Endodermal cell (in vitro differentiated cells): ENCODE data around the gene IGF2R. TPM values are rescaled to one million over a fixed set of nuclear protein-coding genes. Genes with fewer than 3 reads are reported as not detected.
A peak's percentile ranks its signal among the peaks of the same experiment; 100 is the strongest.

ENCODE experiments used
- DNase-seq: peaks from one replicate; pipeline ENCODE4 v3.0.0-alpha.2; 2017
- H3K27ac ChIP-seq: 2 replicates; pipeline ENCODE4 v1.5.1; 2013; ENCODE audit warnings: mild to moderate bottlenecking, low read depth, low read length, moderate library complexity
- H3K27me3 ChIP-seq: 2 replicates; pipeline ENCODE4 v1.6.1; 2013; ENCODE audit warnings: mild to moderate bottlenecking, low read length, moderate library complexity; ENCODE audit not compliant: insufficient read depth, control insufficient read depth, poor library complexity, severe bottlenecking
- H3K36me3 ChIP-seq: 2 replicates; pipeline ENCODE4 v1.7.0; 2013; ENCODE audit warnings: mild to moderate bottlenecking, low read length, moderate library complexity; ENCODE audit not compliant: control insufficient read depth, insufficient read depth
- H3K4me1 ChIP-seq: one replicate; pipeline ENCODE4 v1.7.0; 2013; ENCODE audit warnings: low read length; ENCODE audit not compliant: control insufficient read depth, insufficient read depth
- H3K4me3 ChIP-seq: 2 replicates; pipeline ENCODE4 v1.5.1; 2013; ENCODE audit warnings: mild to moderate bottlenecking, low read length, moderate library complexity
- H3K9ac ChIP-seq: 2 replicates; pipeline ENCODE4 v1.6.1; 2013; ENCODE audit warnings: mild to moderate bottlenecking, low read length, moderate library complexity; ENCODE audit not compliant: poor library complexity, severe bottlenecking; ENCODE audit errors: extremely low read depth
- H3K9me3 ChIP-seq: 2 replicates; pipeline ENCODE4 v1.6.1; 2013; ENCODE audit warnings: mild to moderate bottlenecking, low read length, moderate library complexity; ENCODE audit not compliant: control insufficient read depth
- H3K27ac Mint-ChIP-seq: 2 replicates; pipeline ENCODE4 v1.8.0; 2020; ENCODE audit warnings: mixed read lengths
- H3K27me3 Mint-ChIP-seq: 2 replicates; pipeline ENCODE4 v1.8.0; 2021; ENCODE audit warnings: mild to moderate bottlenecking, mixed read lengths; ENCODE audit not compliant: insufficient read depth
- H3K36me3 Mint-ChIP-seq: 2 replicates; pipeline ENCODE4 v1.8.0; 2020; ENCODE audit warnings: low read depth, mixed read lengths
- H3K4me1 Mint-ChIP-seq: 2 replicates; pipeline ENCODE4 v1.8.0; 2020; ENCODE audit warnings: mixed read lengths
- H3K4me3 Mint-ChIP-seq: 2 replicates; pipeline ENCODE4 v1.8.0; 2020; ENCODE audit warnings: mild to moderate bottlenecking, moderate library complexity, mixed read lengths
- H3K9me3 Mint-ChIP-seq: 2 replicates; pipeline ENCODE4 v1.8.0; 2020; ENCODE audit warnings: mild to moderate bottlenecking, mixed read lengths
- WGBS, 2 experiments: methylation state at CpG; one replicate each; pipeline versions ENCODE4 v1.1.5 to v1.1.7; 2013; ENCODE audit warnings: missing lambda C conversion rate in 2 of 2, mixed read lengths in 1 of 2; ENCODE audit not compliant: insufficient coverage in 1 of 2, insufficient read length in 1 of 2; 5-methylcytosine and 5-hydroxymethylcytosine counted together
- total RNA-seq, 2 donors: library from RNA; stranded (reverse); fragmentation: NEBNext Ultra II Directional in 1 of 2; extraction: Animal tissue kit (Norgen Biotek cat#: 25700) in 1 of 2; gene quantifications; 2 replicates in 1 of 2; 3 replicates in 1 of 2; pipeline ENCODE4 v1.2.1, GENCODE V29; 2021
- TF ChIP-seq, protein P1 (sequence below): fragments of 200-600 bp; sonication (generic); conservative IDR thresholded peaks from 2 replicates; pipeline ENCODE4 v1.5.0; 2021; ENCODE audit warnings: antibody characterized with exemption, mild to moderate bottlenecking

The IGF2R gene
- total RNA-seq, 2 donors from 2014 or later = 103 to 130 TPM

DNA sequence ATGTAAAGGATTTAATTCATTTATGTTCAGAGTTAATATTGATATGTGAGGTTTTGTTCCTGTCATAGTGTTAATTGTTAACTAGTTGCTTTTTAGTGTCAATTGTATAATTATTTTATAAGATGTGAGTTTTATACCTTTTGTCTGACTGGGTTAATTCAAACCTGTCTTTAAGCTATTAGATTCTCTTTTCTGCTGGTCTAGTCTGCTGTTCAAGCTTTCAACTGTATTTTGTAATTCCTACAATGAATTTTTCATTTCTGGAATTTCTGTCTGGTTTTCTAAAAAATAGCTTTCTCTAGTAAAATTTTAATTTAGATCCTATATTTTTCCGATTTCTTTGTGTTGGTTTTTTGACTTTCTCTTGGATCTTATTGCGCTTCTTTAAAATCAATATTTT is 26.5 kb downstream of the IGF2R start:
- H3K36me3 Mint-ChIP-seq = peaks cover 36% of the 10 kb centered on the region
- H3K4me3 Mint-ChIP-seq = no peak overlapping the region
- H3K9me3 Mint-ChIP-seq = no peaks in the 10 kb centered on the region
- H3K27ac Mint-ChIP-seq = no peak overlapping the region
- Histone ChIP-seq H3K4me1 (peaks cover 5% of the 10 kb centered on the region), H3K27me3 (no peaks in the 10 kb centered on the region), H3K27ac (no peak overlapping the region), H3K9me3 (no peaks in the 10 kb centered on the region), H3K9ac (no peak overlapping the region), H3K4me3 (no peak overlapping the region), H3K36me3 (peaks cover 46% of the 10 kb centered on the region)
- no peak for DNase-seq
- TF ChIP-seq, protein P1, sequence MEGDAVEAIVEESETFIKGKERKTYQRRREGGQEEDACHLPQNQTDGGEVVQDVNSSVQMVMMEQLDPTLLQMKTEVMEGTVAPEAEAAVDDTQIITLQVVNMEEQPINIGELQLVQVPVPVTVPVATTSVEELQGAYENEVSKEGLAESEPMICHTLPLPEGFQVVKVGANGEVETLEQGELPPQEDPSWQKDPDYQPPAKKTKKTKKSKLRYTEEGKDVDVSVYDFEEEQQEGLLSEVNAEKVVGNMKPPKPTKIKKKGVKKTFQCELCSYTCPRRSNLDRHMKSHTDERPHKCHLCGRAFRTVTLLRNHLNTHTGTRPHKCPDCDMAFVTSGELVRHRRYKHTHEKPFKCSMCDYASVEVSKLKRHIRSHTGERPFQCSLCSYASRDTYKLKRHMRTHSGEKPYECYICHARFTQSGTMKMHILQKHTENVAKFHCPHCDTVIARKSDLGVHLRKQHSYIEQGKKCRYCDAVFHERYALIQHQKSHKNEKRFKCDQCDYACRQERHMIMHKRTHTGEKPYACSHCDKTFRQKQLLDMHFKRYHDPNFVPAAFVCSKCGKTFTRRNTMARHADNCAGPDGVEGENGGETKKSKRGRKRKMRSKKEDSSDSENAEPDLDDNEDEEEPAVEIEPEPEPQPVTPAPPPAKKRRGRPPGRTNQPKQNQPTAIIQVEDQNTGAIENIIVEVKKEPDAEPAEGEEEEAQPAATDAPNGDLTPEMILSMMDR = no peak
- WGBS, 2 experiments = 94% methylated on average over 2 of the region's 2 CpGs; no CpG with 5 or more reads in 1 of the 2 experiments
- H3K27me3 Mint-ChIP-seq = no peaks in the 10 kb centered on the region
- peaks cover 34% of the 10 kb centered on the region for H3K4me1 Mint-ChIP-seq

DNA sequence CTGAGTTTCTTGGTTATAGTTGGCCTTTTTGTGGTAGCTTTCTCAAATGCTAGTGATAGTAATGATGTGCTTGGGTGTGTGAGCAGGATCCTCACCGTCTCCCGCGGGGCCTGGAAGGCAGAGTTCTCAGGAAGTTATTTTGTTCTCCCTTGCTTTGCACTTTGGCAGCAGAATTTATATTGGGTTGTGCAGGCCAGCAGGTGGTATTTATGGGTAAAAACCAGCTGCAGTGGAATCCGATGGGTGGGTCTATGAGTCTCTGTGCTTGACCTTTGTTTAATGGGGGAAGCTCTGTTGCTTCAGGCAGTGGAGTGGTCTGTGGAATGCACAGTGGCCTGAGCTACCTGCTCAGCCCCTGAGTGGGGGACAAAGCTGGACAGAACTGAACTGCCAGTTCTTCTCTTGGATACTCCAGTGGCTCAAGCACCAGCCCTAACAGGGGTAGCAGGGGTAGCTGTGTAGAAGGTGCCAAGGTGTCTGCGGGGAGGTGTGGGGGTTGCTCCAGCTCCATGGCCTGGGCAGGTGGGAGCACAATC is 27.3 kb downstream of the IGF2R start:
- Histone ChIP-seq H3K27ac (no peak overlapping the region), H3K27me3 (no peaks in the 10 kb centered on the region), H3K36me3 (peaks cover 44% of the 10 kb centered on the region), H3K4me3 (no peak overlapping the region), H3K9me3 (no peaks in the 10 kb centered on the region), H3K4me1 (peaks cover 5% of the 10 kb centered on the region), H3K9ac (no peak overlapping the region)
- peaks cover 34% of the 10 kb centered on the region for H3K4me1 Mint-ChIP-seq
- 80 to 95% methylated on average over 1 to 5 of the region's 5 CpGs for WGBS, 2 experiments
- DNase-seq = no peak
- peaks cover 37% of the 10 kb centered on the region for H3K36me3 Mint-ChIP-seq
- H3K4me3 Mint-ChIP-seq = no peak overlapping the region
- TF ChIP-seq, protein P1 = no peak
- peak overlapping the region; percentile 26 for H3K27ac Mint-ChIP-seq
- H3K27me3 Mint-ChIP-seq = no peaks in the 10 kb centered on the region
- no peaks in the 10 kb centered on the region for H3K9me3 Mint-ChIP-seq

DNA sequence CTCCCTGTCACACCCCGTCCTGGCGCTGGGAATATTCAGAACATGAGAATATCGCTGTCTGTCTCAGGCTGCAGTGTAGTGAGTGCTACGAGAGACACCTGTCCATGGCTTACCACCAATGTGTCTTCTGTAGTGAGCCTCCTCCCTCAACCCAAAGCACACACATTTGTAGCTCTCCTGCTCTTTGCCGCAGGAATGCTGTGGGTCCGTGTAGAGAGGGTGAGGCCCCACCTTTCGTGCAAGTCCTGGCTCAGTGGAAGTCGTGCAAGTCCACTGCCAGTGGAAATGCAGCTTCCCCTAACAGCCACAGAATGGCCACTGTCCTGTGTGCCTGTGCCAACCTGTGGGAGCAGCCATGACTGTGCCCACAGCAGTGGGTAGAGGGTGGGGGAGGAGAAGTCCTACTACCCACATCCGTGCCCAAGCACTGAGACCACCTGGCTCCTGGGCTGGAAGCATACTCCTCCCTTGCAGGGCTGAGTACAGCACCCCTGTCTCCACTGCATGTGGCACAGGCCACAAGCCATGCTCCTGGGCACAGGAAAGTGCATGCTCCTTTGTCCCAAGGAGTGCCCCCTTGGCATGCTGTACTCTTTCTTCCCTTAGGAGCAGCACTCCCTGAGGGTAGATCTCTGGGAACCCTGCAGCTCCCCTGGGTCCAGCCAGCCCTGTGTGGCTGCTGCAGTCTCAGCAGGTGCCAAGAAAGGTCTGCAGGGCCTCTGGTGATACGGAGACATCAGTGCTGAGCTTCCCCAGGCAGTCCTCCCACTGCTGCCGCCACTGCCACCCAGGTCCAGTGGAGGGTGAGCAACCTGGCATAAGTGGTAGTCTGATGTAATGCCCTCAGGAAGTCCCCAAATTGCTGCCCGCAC is 28.0 kb downstream of the IGF2R start:
- peaks cover 32% of the 10 kb centered on the region for H3K36me3 Mint-ChIP-seq

More for the DNA sequence above, 28.0 kb downstream of the IGF2R start:
- Histone ChIP-seq H3K27ac (peak overlapping the region; percentile 40), H3K36me3 (peaks cover 41% of the 10 kb centered on the region), H3K9me3 (no peaks in the 10 kb centered on the region), H3K4me1 (peaks cover 5% of the 10 kb centered on the region), H3K9ac (no peak overlapping the region), H3K4me3 (peak overlapping the region; percentile 44), H3K27me3 (no peaks in the 10 kb centered on the region)
- no peak for DNase-seq
- H3K27ac Mint-ChIP-seq = peak overlapping the region; percentile 60
- H3K9me3 Mint-ChIP-seq = no peaks in the 10 kb centered on the region
- WGBS, 2 experiments = 89 to 94% methylated on average over 6 to 12 of the region's 12 CpGs
- H3K4me3 Mint-ChIP-seq = no peak overlapping the region
- peaks cover 34% of the 10 kb centered on the region for H3K4me1 Mint-ChIP-seq
- H3K27me3 Mint-ChIP-seq = no peaks in the 10 kb centered on the region
- TF ChIP-seq, protein P1 = no peak
